IMR-90 (cell line): ENCODE data around the gene RETREG1. TPM values are rescaled to one million over a fixed set of nuclear protein-coding genes. Genes with fewer than 3 reads are reported as not detected.

ENCODE experiments used
- ATAC-seq: fragments of 200-7000 bp; cut with Tn5 transposase; 2 replicates; pipeline ENCODE4 v1.9.1; 2020; ENCODE audit warnings: low read depth, mild to moderate bottlenecking, moderate library complexity
- BruUV-seq: library from RNA; stranded (reverse); fragments of 400-500 nt; replicated peaks from 2 replicates; lab custom pipeline; 2021; lab: Mats Ljungman, UMichigan
- CTCF ChIA-PET: fragments of 300-600 bp; formaldehyde crosslinking; extraction: SDS; loops from one replicate; lab custom pipeline; 2021; ENCODE audit warnings: antibody characterized with exemption; lab: Yijun Ruan, JAX
- POLR2A ChIA-PET: fragments of 300-600 bp; sonication (Branson Sonifier 250); formaldehyde crosslinking; loops from one replicate; lab custom pipeline; 2022; ENCODE audit warnings: antibody characterized with exemption; ENCODE audit not compliant: unreplicated experiment; lab: Charles Lee
- DNase-seq: peaks from one replicate; pipeline ENCODE4 v3.0.0; 2013
- H2AFZ ChIP-seq: replicated peaks from 2 replicates; pipeline ENCODE3; 2013; ENCODE audit warnings: low read length, mild to moderate bottlenecking; ENCODE audit not compliant: poor library complexity
- H2AK5ac ChIP-seq: 2 replicates; pipeline ENCODE4 v1.6.1; 2013; ENCODE audit warnings: low read depth, low read length, inconsistent platforms
- H2AK9ac ChIP-seq: replicated peaks from 2 replicates; pipeline ENCODE3; 2013; ENCODE audit warnings: mild to moderate bottlenecking, low read depth, low read length, moderate library complexity; ENCODE audit not compliant: poor library complexity
- H2BK120ac ChIP-seq: 2 replicates; pipeline ENCODE4 v1.6.1; 2013; ENCODE audit warnings: low read depth, low read length, inconsistent platforms
- H2BK15ac ChIP-seq: 3 replicates; pipeline ENCODE4 v1.6.1; 2013; ENCODE audit warnings: low read depth, low read length, inconsistent platforms
- H2BK20ac ChIP-seq: 2 replicates; pipeline ENCODE4 v1.6.1; 2013; ENCODE audit warnings: low read depth, mild to moderate bottlenecking, inconsistent platforms, low read length, moderate library complexity
- H2BK5ac ChIP-seq: 2 replicates; pipeline ENCODE4 v1.6.1; 2013; ENCODE audit warnings: mild to moderate bottlenecking, low read depth, low read length, inconsistent platforms; ENCODE audit not compliant: poor library complexity, severe bottlenecking
- H3K14ac ChIP-seq: replicated peaks from 2 replicates; pipeline ENCODE4 v1.6.1; 2013; ENCODE audit warnings: low read depth, low read length, inconsistent platforms
- H3K18ac ChIP-seq: 2 replicates; pipeline ENCODE4 v1.6.1; 2013; ENCODE audit warnings: low read depth, low read length, control low read depth
- H3K23ac ChIP-seq: 2 replicates; pipeline ENCODE4 v1.6.1; 2013; ENCODE audit warnings: low read depth, low read length, inconsistent platforms
- H3K27ac ChIP-seq: 2 replicates; pipeline ENCODE4 v1.5.1; 2013; ENCODE audit warnings: mild to moderate bottlenecking, control low read depth, low read length; ENCODE audit not compliant: insufficient read depth
- H3K27me3 ChIP-seq: 2 replicates; pipeline ENCODE4 v1.6.1; 2013; ENCODE audit warnings: low read length; ENCODE audit not compliant: control insufficient read depth, insufficient read depth
- H3K36me3 ChIP-seq: 2 replicates; pipeline ENCODE4 v1.6.1; 2013; ENCODE audit warnings: low read length, mixed read lengths; ENCODE audit not compliant: control insufficient read depth, insufficient read depth
- H3K4ac ChIP-seq: 2 replicates; pipeline ENCODE4 v1.6.1; 2013; ENCODE audit warnings: low read depth, low read length, inconsistent platforms
- H3K4me1 ChIP-seq: 2 replicates; pipeline ENCODE4 v1.6.1; 2013; ENCODE audit warnings: low read length, mixed read lengths; ENCODE audit not compliant: control insufficient read depth, insufficient read depth
- H3K4me2 ChIP-seq: 2 replicates; pipeline ENCODE4 v1.6.1; 2013; ENCODE audit warnings: low read depth, mild to moderate bottlenecking, control low read depth, low read length, moderate library complexity
- H3K4me3 ChIP-seq: 2 replicates; pipeline ENCODE4 v1.5.1; 2013; ENCODE audit warnings: low read depth, mild to moderate bottlenecking, control low read depth, low read length, moderate library complexity; ENCODE audit not compliant: insufficient read depth
- H3K56ac ChIP-seq: 2 replicates; pipeline ENCODE4 v1.6.1; 2013; ENCODE audit warnings: low read length, inconsistent platforms; ENCODE audit not compliant: insufficient read depth; ENCODE audit errors: extremely low read depth
- H3K79me1 ChIP-seq, 2 experiments: 2 replicates each; pipeline ENCODE4 v1.6.1; 2013; ENCODE audit warnings: low read length in 2 of 2, inconsistent platforms in 1 of 2, low read depth in 1 of 2
- H3K9ac ChIP-seq: 2 replicates; pipeline ENCODE4 v1.6.1; 2013; ENCODE audit warnings: low read depth, low read length, control low read depth
- H3K9me1 ChIP-seq: 2 replicates; pipeline ENCODE4 v1.6.1; 2013; ENCODE audit warnings: low read length, inconsistent platforms; ENCODE audit not compliant: insufficient read depth
- H3K9me3 ChIP-seq: 2 replicates; pipeline ENCODE4 v1.6.1; 2013; ENCODE audit warnings: low read length; ENCODE audit not compliant: control insufficient read depth, insufficient read depth
- H4K20me1 ChIP-seq: 2 replicates; pipeline ENCODE4 v1.6.1; 2013; ENCODE audit warnings: low read length, inconsistent platforms; ENCODE audit not compliant: insufficient read depth
- H4K5ac ChIP-seq: 2 replicates; pipeline ENCODE4 v1.6.1; 2013; ENCODE audit warnings: mild to moderate bottlenecking, low read depth, low read length, control low read depth
- H4K8ac ChIP-seq, 2 experiments: 2 replicates each; pipeline ENCODE4 v1.6.1; 2013; ENCODE audit warnings: low read depth in 2 of 2, low read length in 2 of 2, control low read depth in 1 of 2, inconsistent platforms in 1 of 2
- H4K91ac ChIP-seq: 2 replicates; pipeline ENCODE4 v1.6.1; 2013; ENCODE audit warnings: low read depth, low read length, inconsistent platforms; ENCODE audit not compliant: insufficient read depth
- CHD1 ChIP-seq: IDR thresholded peaks from 2 replicates; pipeline ENCODE4 v1.6.1; 2012; ENCODE audit warnings: low read depth, low read length, improper control_type of control experiment
- ELK1 ChIP-seq: fragments of 150-350 bp; IDR thresholded peaks from 2 replicates; pipeline ENCODE4 v1.6.1; 2016; ENCODE audit warnings: low read depth, mild to moderate bottlenecking, low read length, moderate library complexity, borderline replicate concordance
- RCOR1 ChIP-seq: IDR thresholded peaks from 2 replicates; pipeline ENCODE4 v1.6.1; 2012; ENCODE audit warnings: mild to moderate bottlenecking, low read length, improper control_type of control experiment; ENCODE audit not compliant: insufficient replicate concordance
- RFX5 ChIP-seq: IDR thresholded peaks from 2 replicates; pipeline ENCODE4 v1.8.0; 2012; ENCODE audit warnings: low read depth, mild to moderate bottlenecking, low read length, moderate library complexity
- WGBS, 2 experiments: methylation state at CpG; one replicate each; pipeline versions ENCODE4 v1.1.5 to v1.1.7; 2013; ENCODE audit warnings: missing lambda C conversion rate in 2 of 2; ENCODE audit not compliant: insufficient read length in 1 of 2; ENCODE audit errors: extremely low coverage in 2 of 2; 5-methylcytosine and 5-hydroxymethylcytosine counted together
- dilution Hi-C: fragments of 300-500 bp; cut with HindIII; formaldehyde crosslinking; loops from one replicate; pipeline ENCODE4 v1.14.3; 2018; ENCODE audit warnings: low sequenced_read_pairs; ENCODE audit not compliant: unreplicated experiment
- in situ Hi-C: fragments of 300-500 bp; cut with MboI; formaldehyde crosslinking; loops from 3 replicates; pipeline ENCODE4 v1.14.3; 2019; ENCODE audit warnings: low sequenced_read_pairs, inconsistent platforms, mixed read lengths
- intact Hi-C: fragments of 100-400 bp; cut with micrococcal nuclease; formaldehyde crosslinking; loops from 2 replicates; pipeline ENCODE4 v1.10.0; 2022
- polyA plus RNA-seq, 3 experiments: library from polyadenylated mRNA; depleted of rRNA; stranded (reverse); fragments of >200 nt; gene quantifications; 2 replicates each; pipeline ENCODE4 v1.2.3, GENCODE V29; 2012; ENCODE audit warnings: low replicate concordance in 1 of 3
- total RNA-seq: library from RNA; depleted of rRNA; stranded (reverse); fragments of >200 nt; gene quantifications from 2 replicates; pipeline ENCODE4 v1.2.3, GENCODE V29; 2012

The RETREG1 gene
- total and polyA plus RNA-seq, 2 of the 4 experiments (the other 2 are of a cell fraction): not detected

- H2AFZ ChIP-seq: peak overlapping the region; percentile 84
- H3K56ac ChIP-seq: no peak overlapping the region
- H3K23ac ChIP-seq: no peak overlapping the region
- H4K5ac ChIP-seq: no peak overlapping the region
- peak overlapping the region; percentile 48; the same call in 1 of the 2 replicates for H3K4me2 ChIP-seq
- H3K9ac ChIP-seq: no peak overlapping the region
- H3K18ac ChIP-seq: no peak overlapping the region
- H3K36me3 ChIP-seq: no peaks in the 10 kb centered on the region
- H3K4me3 ChIP-seq: peak overlapping the region; percentile 45; the same call in 1 of the 2 replicates
- dilution Hi-C loops: no loop called here
- H2AK5ac ChIP-seq: no peak overlapping the region
- ATAC-seq (no peak), DNase-seq (no peak)
- H4K20me1 ChIP-seq: no peaks in the 10 kb centered on the region
- POLR2A ChIA-PET: no interaction called here
- H3K4ac ChIP-seq: no peak overlapping the region
- no peak overlapping the region for H2BK5ac ChIP-seq
- no peak overlapping the region for H3K14ac ChIP-seq
- in situ Hi-C loops: no loop called here
- no peak overlapping the region for H4K91ac ChIP-seq
- no peak overlapping the region for H2BK20ac ChIP-seq
- intact Hi-C loops: no loop called here
- H3K27ac ChIP-seq: no peak overlapping the region
- TF ChIP-seq CHD1 (no peak), RCOR1 (no peak), ELK1 (no peak), RFX5 (no peak)
- no peaks in the 10 kb centered on the region for H3K9me3 ChIP-seq
- H3K4me1 ChIP-seq: peaks cover 2% of the 10 kb centered on the region; the same call in 1 of the 2 replicates
- no peak overlapping the region for H2AK9ac ChIP-seq
- H4K8ac ChIP-seq: no peak overlapping the region
- WGBS, 2 experiments: 50% methylated on average over 2 of the region's 27 CpGs; no CpG with 5 or more reads in 1 of the 2 experiments
- no peaks in the 10 kb centered on the region for H3K9me1 ChIP-seq
- no TSS peak for BruUV-seq
- peaks cover 60% of the 10 kb centered on the region for H3K27me3 ChIP-seq
- CTCF ChIA-PET: interaction anchor here (0.7 kb wide), 1 partner anchor 39 kb away, joined by 3 read pairs; no protein-coding TSS in a partner anchor
- H2BK120ac ChIP-seq: no peak overlapping the region
- no peak overlapping the region for H2BK15ac ChIP-seq
- H3K79me1 ChIP-seq: no peaks in the 10 kb centered on the region
Observed at GRCh38 chr5:16617274-16617968, 624 bp upstream of the RETREG1 start.
